HEK293 (cell line): ENCODE results near the gene TRIP11.

Experiments
- CTCF ChIP-seq: fragments of 450-650 bp; formaldehyde crosslinking; IDR thresholded peaks from 2 replicates; pipeline ENCODE4 v1.5.1; 2016; ENCODE audit warnings: missing biosample characterization, missing genetic modification characterization
- GLI4 ChIP-seq: fragments of 450-650 bp; formaldehyde crosslinking; IDR thresholded peaks from 2 replicates; pipeline ENCODE4 v1.5.1; 2016; ENCODE audit warnings: missing biosample characterization, missing genetic modification characterization
- REST ChIP-seq: fragments of 450-650 bp; formaldehyde crosslinking; IDR thresholded peaks from 2 replicates; pipeline ENCODE4 v1.5.1; 2016; ENCODE audit warnings: missing biosample characterization, missing genetic modification characterization
- ZBTB7A ChIP-seq: fragments of 450-650 bp; formaldehyde crosslinking; IDR thresholded peaks from 2 replicates; pipeline ENCODE4 v1.5.1; 2016; ENCODE audit warnings: low read depth, missing biosample characterization, missing genetic modification characterization
- ZNF768 ChIP-seq: fragments of 450-650 bp; formaldehyde crosslinking; IDR thresholded peaks from 2 replicates; pipeline ENCODE4 v1.5.1; 2018; ENCODE audit warnings: missing biosample characterization, mild to moderate bottlenecking, missing genetic modification characterization
- ZNF791 ChIP-seq: fragments of 450-650 bp; formaldehyde crosslinking; IDR thresholded peaks from 2 replicates; pipeline ENCODE4 v1.5.1; 2016; ENCODE audit warnings: missing biosample characterization, missing genetic modification characterization

DNA sequence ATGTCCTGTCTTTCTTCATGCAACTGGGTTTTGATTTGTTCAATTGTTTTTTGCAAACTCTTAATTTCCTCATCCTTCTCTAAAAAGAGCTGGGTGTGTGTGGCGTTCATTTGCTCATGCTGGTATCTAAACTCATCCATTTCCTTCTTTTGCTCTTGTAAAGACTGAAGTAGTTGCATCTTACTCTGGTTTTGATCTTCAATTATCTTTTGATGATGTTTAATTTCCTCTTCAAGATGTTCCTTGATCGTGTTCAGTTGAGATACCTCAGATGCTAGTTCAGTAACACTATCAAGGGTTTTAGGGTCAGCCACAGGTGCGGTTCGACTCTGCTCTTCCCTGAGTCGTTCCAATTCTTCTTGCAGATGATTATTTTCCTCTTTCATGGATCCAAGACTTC lies 34.8 kb downstream of the TRIP11 start:
- TF ChIP-seq CTCF (tag by site-specific recombination) (no peak), GLI4 (tag by site-specific recombination) (no peak), ZNF791 (tag by site-specific recombination) (no peak), ZBTB7A (tag by site-specific recombination) (no peak), REST (no peak), ZNF768 (tag by site-specific recombination) (no peak)
